HCT116 (cell line): Measurements from ENCODE around the gene STK24.

Experiments
- ELF1 ChIP-seq: IDR thresholded peaks from 2 replicates; pipeline ENCODE4 v1.6.1; 2012; ENCODE audit warnings: low read depth, borderline replicate concordance
- EZH2 ChIP-seq: fragments of 200-600 bp; sonication (generic); IDR thresholded peaks from 2 replicates; pipeline ENCODE4 v1.6.1; 2017; ENCODE audit warnings: antibody characterized with exemption, mixed run types
- EZH2phosphoT487 ChIP-seq: fragments of 200-600 bp; IDR thresholded peaks from 2 replicates; pipeline ENCODE4 v1.6.1; 2018; ENCODE audit warnings: antibody characterized with exemption, borderline replicate concordance
- POLR2A ChIP-seq: IDR thresholded peaks from 2 replicates; pipeline ENCODE4 v1.7.0; 2011; ENCODE audit warnings: borderline replicate concordance; ENCODE audit not compliant: insufficient read depth, insufficient read length; ENCODE audit errors: extremely low read depth
- POLR2AphosphoS5 ChIP-seq: IDR thresholded peaks from 2 replicates; pipeline ENCODE4 v1.6.1; 2011; ENCODE audit warnings: mild to moderate bottlenecking, low read depth, low read length, moderate library complexity
- RAD21 ChIP-seq: IDR thresholded peaks from 2 replicates; pipeline ENCODE4 v1.6.1; 2012; ENCODE audit warnings: low read depth, mild to moderate bottlenecking
- SIN3A ChIP-seq: IDR thresholded peaks from 2 replicates; pipeline ENCODE4 v1.6.1; 2012; ENCODE audit warnings: low read depth
- SRF ChIP-seq: IDR thresholded peaks from 2 replicates; pipeline ENCODE4 v1.6.1; 2012; ENCODE audit warnings: low read depth
- YY1 ChIP-seq: IDR thresholded peaks from 2 replicates; pipeline ENCODE4 v1.6.1; 2011; ENCODE audit warnings: low read length, low read depth, moderate library complexity, mild to moderate bottlenecking; ENCODE audit not compliant: insufficient replicate concordance; ENCODE audit errors: extremely low read depth
- TF ChIP-seq, protein P1 (sequence below), 3 experiments: fragments of 200-600 bp in 1 of 3; sonication (generic) in 1 of 3; IDR thresholded peaks in 2 of 3; conservative IDR thresholded peaks in 1 of 3; 2 replicates each; pipeline ENCODE4 v1.5.1; 2012 to 2017; ENCODE audit warnings: low read depth in 2 of 3, low read length in 2 of 3, antibody characterized with exemption in 1 of 3, borderline replicate concordance in 1 of 3, control low read depth in 1 of 3, mild to moderate bottlenecking in 1 of 3, mixed read lengths in 1 of 3, mixed run types in 1 of 3, moderate library complexity in 1 of 3; ENCODE audit not compliant: insufficient read depth in 1 of 3
- TF ChIP-seq, protein P2 (sequence below): IDR thresholded peaks from 2 replicates; pipeline ENCODE4 v1.6.1; 2012
- TF ChIP-seq, protein P3 (sequence below): IDR thresholded peaks from 2 replicates; pipeline ENCODE4 v1.6.1; 2012; ENCODE audit warnings: low read depth
- TF ChIP-seq, protein P4 (sequence below): IDR thresholded peaks from 2 replicates; pipeline ENCODE4 v1.6.1; 2012

DNA sequence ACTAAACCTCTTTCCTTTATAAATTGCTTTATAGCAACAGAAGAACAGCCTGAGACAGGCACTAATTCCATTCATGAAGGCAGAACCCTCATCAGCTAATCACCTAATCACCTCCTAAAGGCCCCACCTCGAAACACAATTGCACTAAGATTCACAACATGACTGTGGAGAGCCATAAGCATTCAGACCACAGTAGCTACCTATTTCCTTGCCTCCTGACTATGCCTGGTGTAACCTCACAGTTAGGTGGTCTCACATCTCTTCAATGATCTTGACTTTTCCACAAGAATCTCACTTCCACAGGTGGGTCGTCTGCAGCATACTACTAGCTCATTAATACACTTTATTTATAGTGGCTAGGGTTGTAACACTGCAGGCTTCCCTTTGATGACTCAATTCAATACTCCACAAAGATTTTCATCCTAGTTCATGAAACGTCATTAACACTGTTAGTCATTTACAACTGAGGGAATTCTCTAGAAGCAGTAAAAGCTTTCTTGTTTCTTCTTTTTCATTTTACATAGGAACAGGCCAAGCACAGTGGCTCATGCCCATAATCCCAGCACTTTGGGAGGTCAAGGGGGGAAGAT lies 27.1 kb downstream of the STK24 start:
- TF ChIP-seq RAD21: no peak
- no peak for TF ChIP-seq ELF1
- TF ChIP-seq, protein P1, sequence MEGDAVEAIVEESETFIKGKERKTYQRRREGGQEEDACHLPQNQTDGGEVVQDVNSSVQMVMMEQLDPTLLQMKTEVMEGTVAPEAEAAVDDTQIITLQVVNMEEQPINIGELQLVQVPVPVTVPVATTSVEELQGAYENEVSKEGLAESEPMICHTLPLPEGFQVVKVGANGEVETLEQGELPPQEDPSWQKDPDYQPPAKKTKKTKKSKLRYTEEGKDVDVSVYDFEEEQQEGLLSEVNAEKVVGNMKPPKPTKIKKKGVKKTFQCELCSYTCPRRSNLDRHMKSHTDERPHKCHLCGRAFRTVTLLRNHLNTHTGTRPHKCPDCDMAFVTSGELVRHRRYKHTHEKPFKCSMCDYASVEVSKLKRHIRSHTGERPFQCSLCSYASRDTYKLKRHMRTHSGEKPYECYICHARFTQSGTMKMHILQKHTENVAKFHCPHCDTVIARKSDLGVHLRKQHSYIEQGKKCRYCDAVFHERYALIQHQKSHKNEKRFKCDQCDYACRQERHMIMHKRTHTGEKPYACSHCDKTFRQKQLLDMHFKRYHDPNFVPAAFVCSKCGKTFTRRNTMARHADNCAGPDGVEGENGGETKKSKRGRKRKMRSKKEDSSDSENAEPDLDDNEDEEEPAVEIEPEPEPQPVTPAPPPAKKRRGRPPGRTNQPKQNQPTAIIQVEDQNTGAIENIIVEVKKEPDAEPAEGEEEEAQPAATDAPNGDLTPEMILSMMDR (IDR thresholded peaks at IDR 0.05 in 2 of 3, conservative IDR thresholded peaks at IDR 0.05 in 1 of 3; ENCODE audit: borderline replicate concordance in 1 of 3, insufficient read depth in 1 of 3, low read depth in 2 of 3, low read length in 2 of 3): no peak
- TF ChIP-seq POLR2AphosphoS5: no peak
- TF ChIP-seq, protein P2, sequence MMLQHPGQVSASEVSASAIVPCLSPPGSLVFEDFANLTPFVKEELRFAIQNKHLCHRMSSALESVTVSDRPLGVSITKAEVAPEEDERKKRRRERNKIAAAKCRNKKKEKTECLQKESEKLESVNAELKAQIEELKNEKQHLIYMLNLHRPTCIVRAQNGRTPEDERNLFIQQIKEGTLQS: no peak
- TF ChIP-seq, protein P3, sequence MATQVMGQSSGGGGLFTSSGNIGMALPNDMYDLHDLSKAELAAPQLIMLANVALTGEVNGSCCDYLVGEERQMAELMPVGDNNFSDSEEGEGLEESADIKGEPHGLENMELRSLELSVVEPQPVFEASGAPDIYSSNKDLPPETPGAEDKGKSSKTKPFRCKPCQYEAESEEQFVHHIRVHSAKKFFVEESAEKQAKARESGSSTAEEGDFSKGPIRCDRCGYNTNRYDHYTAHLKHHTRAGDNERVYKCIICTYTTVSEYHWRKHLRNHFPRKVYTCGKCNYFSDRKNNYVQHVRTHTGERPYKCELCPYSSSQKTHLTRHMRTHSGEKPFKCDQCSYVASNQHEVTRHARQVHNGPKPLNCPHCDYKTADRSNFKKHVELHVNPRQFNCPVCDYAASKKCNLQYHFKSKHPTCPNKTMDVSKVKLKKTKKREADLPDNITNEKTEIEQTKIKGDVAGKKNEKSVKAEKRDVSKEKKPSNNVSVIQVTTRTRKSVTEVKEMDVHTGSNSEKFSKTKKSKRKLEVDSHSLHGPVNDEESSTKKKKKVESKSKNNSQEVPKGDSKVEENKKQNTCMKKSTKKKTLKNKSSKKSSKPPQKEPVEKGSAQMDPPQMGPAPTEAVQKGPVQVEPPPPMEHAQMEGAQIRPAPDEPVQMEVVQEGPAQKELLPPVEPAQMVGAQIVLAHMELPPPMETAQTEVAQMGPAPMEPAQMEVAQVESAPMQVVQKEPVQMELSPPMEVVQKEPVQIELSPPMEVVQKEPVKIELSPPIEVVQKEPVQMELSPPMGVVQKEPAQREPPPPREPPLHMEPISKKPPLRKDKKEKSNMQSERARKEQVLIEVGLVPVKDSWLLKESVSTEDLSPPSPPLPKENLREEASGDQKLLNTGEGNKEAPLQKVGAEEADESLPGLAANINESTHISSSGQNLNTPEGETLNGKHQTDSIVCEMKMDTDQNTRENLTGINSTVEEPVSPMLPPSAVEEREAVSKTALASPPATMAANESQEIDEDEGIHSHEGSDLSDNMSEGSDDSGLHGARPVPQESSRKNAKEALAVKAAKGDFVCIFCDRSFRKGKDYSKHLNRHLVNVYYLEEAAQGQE: no peak
- TF ChIP-seq, protein P4, sequence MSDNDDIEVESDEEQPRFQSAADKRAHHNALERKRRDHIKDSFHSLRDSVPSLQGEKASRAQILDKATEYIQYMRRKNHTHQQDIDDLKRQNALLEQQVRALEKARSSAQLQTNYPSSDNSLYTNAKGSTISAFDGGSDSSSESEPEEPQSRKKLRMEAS: no peak
- TF ChIP-seq SRF: no peak
- no peak for TF ChIP-seq YY1
- TF ChIP-seq SIN3A: no peak
- no peak for TF ChIP-seq EZH2phosphoT487
- no peak for TF ChIP-seq EZH2
- TF ChIP-seq POLR2A: no peak
